Prostate gland (tissue), 2 donors: ENCODE results near the gene RETREG3.
A peak's percentile ranks its signal among the peaks of the same experiment; 100 is the strongest.

ENCODE experiments used
- POLR2AphosphoS5 ChIP-seq: sonication (generic); formaldehyde crosslinking; IDR thresholded peaks from one replicate; pipeline ENCODE4 v1.6.1; 2017; ENCODE audit warnings: antibody characterized with exemption
- TF ChIP-seq, protein P1 (sequence below), 4 experiments: fragments of 200-600 bp in 2 of 4; fragments of 450-650 bp in 2 of 4; sonication (generic) in 2 of 4; IDR thresholded peaks; 1 replicate in 3 of 4; 2 replicates in 1 of 4; pipeline ENCODE4 v1.5.1; 2016 to 2019; ENCODE audit warnings: antibody characterized with exemption in 4 of 4, mild to moderate bottlenecking in 2 of 4, moderate library complexity in 2 of 4

DNA sequence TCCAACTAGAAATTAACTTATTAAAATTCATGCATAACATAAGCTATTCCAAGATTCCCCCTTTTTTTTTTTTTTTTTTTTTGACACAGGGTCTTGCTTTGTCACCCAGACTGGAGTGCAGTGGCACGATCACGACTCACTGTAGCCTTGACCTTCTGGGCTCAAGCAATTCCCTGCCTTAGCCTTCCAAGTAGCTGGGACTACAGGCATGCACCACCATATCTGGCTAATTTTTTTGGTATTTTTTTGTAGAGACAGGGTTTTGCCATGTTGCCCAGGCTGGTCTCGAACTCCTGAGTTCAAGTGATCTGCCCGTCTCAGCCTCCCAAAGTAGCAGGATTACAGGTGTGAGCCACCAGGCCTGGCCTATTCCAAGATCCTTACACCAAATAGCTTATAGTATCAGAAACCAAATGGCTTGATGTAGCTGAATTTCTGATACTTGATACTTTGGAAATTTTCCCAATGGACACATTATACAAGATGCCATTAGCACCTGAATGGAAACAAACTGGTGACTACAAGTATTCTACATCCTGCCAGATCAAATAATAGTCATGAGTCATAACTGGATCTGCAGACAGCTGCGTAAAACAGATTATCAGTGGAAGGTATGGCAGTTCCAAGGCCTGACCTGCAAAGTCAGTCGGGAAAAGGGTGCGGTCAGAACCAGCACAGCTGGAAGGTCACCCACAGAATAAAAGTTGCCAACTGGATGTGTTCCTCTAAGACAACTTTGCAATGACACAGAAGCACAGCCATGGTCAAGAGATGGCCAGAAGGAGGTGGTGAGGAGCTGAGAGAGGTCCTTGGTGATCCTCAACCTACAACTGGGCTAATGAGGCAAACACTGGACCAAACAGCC is 14.8 kb upstream of the RETREG3 start:
- TF ChIP-seq, protein P1, sequence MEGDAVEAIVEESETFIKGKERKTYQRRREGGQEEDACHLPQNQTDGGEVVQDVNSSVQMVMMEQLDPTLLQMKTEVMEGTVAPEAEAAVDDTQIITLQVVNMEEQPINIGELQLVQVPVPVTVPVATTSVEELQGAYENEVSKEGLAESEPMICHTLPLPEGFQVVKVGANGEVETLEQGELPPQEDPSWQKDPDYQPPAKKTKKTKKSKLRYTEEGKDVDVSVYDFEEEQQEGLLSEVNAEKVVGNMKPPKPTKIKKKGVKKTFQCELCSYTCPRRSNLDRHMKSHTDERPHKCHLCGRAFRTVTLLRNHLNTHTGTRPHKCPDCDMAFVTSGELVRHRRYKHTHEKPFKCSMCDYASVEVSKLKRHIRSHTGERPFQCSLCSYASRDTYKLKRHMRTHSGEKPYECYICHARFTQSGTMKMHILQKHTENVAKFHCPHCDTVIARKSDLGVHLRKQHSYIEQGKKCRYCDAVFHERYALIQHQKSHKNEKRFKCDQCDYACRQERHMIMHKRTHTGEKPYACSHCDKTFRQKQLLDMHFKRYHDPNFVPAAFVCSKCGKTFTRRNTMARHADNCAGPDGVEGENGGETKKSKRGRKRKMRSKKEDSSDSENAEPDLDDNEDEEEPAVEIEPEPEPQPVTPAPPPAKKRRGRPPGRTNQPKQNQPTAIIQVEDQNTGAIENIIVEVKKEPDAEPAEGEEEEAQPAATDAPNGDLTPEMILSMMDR (IDR thresholded peaks at IDR 0.05), result peak in 1 of 4 experiments; percentile 18
- TF ChIP-seq POLR2AphosphoS5, result peak; percentile 94
